Spleen (tissue), 7 donors: ENCODE results near the gene DNASE1L2.

Experiments
- POLR2AphosphoS5 ChIP-seq, 3 donors: sonication (generic); formaldehyde crosslinking; IDR thresholded peaks; one replicate each; pipeline ENCODE4 v1.5.1; 2017; ENCODE audit warnings: antibody characterized with exemption in 3 of 3
- TF ChIP-seq, protein P1 (sequence below), 11 experiments: fragments of 200-600 bp in 7 of 11; fragments of 450-650 bp in 4 of 11; sonication (generic) in 4 of 11; IDR thresholded peaks in 8 of 11; conservative IDR thresholded peaks in 3 of 11; 1 replicate in 7 of 11; 2 replicates in 4 of 11; pipeline versions ENCODE4 v1.4.0 to v1.8.0; 2016 to 2021; ENCODE audit warnings: antibody characterized with exemption in 11 of 11, inconsistent platforms in 4 of 11, mild to moderate bottlenecking in 1 of 11
- donor health status: DM: no; HTN: no; CAD: no; lungs with moderate emphysema.
- donor health status: DM: no; HTN: no; CAD: no.
- donor health status: DM: no; HTN: no; CAD: no.

- TF ChIP-seq POLR2AphosphoS5 (IDR thresholded peaks at IDR 0.05) = peak in 1 of 3 donors; percentile 12
- TF ChIP-seq, protein P1, sequence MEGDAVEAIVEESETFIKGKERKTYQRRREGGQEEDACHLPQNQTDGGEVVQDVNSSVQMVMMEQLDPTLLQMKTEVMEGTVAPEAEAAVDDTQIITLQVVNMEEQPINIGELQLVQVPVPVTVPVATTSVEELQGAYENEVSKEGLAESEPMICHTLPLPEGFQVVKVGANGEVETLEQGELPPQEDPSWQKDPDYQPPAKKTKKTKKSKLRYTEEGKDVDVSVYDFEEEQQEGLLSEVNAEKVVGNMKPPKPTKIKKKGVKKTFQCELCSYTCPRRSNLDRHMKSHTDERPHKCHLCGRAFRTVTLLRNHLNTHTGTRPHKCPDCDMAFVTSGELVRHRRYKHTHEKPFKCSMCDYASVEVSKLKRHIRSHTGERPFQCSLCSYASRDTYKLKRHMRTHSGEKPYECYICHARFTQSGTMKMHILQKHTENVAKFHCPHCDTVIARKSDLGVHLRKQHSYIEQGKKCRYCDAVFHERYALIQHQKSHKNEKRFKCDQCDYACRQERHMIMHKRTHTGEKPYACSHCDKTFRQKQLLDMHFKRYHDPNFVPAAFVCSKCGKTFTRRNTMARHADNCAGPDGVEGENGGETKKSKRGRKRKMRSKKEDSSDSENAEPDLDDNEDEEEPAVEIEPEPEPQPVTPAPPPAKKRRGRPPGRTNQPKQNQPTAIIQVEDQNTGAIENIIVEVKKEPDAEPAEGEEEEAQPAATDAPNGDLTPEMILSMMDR (IDR thresholded peaks at IDR 0.05 in 8 of 11, conservative IDR thresholded peaks at IDR 0.05 in 3 of 11) = no peak
Observed at GRCh38 chr16:2208308-2208707, 27.9 kb upstream of the DNASE1L2 start.
